ENCODE measurements around the gene ASCC3. TPM values are rescaled to one million over a fixed set of nuclear protein-coding genes. Genes with fewer than 3 reads are reported as not detected.

ASCC3 gene
- total and polyA plus RNA-seq, 2 donors (not counting 3 experiments of a cell fraction or from before 2014, with no cell fraction given), result 15.7 to 57.2 TPM

DNA sequence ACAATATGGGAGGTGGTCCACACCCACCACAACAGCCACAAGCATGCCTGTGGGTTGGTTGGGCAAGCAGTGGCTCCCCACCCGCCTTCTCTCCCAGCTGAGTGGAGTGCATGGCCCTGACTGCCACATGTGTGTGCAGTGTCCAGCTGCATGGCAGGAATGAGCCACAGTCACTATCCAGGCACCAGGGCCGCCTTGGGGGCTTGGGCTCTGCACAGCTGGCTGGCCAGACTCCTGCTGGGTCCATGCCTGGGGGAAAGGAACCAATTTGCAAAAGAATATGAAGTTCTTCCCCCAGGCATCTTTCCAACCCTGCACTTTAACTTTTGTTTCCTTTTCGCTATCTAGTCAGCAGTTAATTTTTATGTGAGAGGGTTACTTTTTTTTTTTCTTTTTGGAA, 11.6 kb upstream of the ASCC3 start:
- H3K9ac ChIP-seq (replicated peaks; ENCODE audit: extremely low read depth, insufficient read depth, low read length), result no peak overlapping the region
- FAIRE-seq (no peak), DNase-seq (ENCODE audit: low read depth, low spot score) (no peak)
- intact Hi-C loops (cut with micrococcal nuclease) (no loop called here), dilution Hi-C loops (cut with MboI; ENCODE audit: extremely low pct_ligation_motif_present, low sequenced_read_pairs) (no loop called here)
- H3K27ac ChIP-seq (ENCODE audit: insufficient read depth, low read depth, low read length), result no peak overlapping the region
- H3K4me2 ChIP-seq (ENCODE audit: insufficient read depth, low read length), result no peak overlapping the region
- no peaks in the 10 kb centered on the region for H3K79me2 ChIP-seq (ENCODE audit: control insufficient read depth, insufficient read depth, low read length)
- no peaks in the 10 kb centered on the region for H3K36me3 ChIP-seq (ENCODE audit: control insufficient read depth in 2 of 2, extremely low read depth in 1 of 2, insufficient read depth in 2 of 2, low read length in 2 of 2)
- H3K9me3 ChIP-seq (replicated peaks; ENCODE audit: control insufficient read depth, insufficient read depth, low read length), result no peaks in the 10 kb centered on the region
- CTCF ChIA-PET, result no interaction called here
- no peaks in the 10 kb centered on the region for H3K4me1 ChIP-seq (ENCODE audit: control insufficient read depth, extremely low read depth, insufficient read depth, low read length)
- H3K27me3 ChIP-seq (ENCODE audit: control insufficient read depth in 2 of 2, insufficient read depth in 2 of 2, low read length in 2 of 2), result no peaks in the 10 kb centered on the region
- H3K4me3 ChIP-seq (replicated peaks in 1 of 3; ENCODE audit: insufficient read depth in 1 of 3, low read depth in 1 of 3, low read length in 3 of 3), result no peak overlapping the region
- no peaks in the 10 kb centered on the region for H3K9me1 ChIP-seq (replicated peaks; ENCODE audit: control insufficient read depth, extremely low read depth, insufficient read depth, low read length)
- no peaks in the 10 kb centered on the region for H4K20me1 ChIP-seq (replicated peaks; ENCODE audit: control insufficient read depth, extremely low read depth, insufficient read depth, low read length)
- POLR2A ChIA-PET, result no interaction called here
- no peak overlapping the region for H2AFZ ChIP-seq (ENCODE audit: low read depth, low read length)
- TF ChIP-seq, protein P1, sequence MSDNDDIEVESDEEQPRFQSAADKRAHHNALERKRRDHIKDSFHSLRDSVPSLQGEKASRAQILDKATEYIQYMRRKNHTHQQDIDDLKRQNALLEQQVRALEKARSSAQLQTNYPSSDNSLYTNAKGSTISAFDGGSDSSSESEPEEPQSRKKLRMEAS (IDR thresholded peaks at IDR 0.05; ENCODE audit: insufficient read depth, insufficient read length), result no peak
- TF ChIP-seq JUN (IDR thresholded peaks at IDR 0.05; ENCODE audit: borderline replicate concordance, insufficient read depth, insufficient read length, low read depth) (no peak), EZH2 (IDR thresholded peaks at IDR 0.05; ENCODE audit: borderline replicate concordance, low read depth, low read length, severe bottlenecking) (no peak), CTCF (IDR thresholded peaks at IDR 0.05; ENCODE audit: extremely low read depth in 1 of 2, insufficient read depth in 1 of 2, low read depth in 1 of 2, low read length in 2 of 2) (no peak), GATA2 (IDR thresholded peaks at IDR 0.05; ENCODE audit: insufficient read depth, insufficient read length, low read depth, low read length) (no peak), POLR2AphosphoS5 (IDR thresholded peaks at IDR 0.05; ENCODE audit: insufficient read depth, low read depth, low read length) (no peak), MYC (IDR thresholded peaks at IDR 0.05; ENCODE audit: low read depth, low read length) (no peak), POLR2A (IDR thresholded peaks at IDR 0.05; ENCODE audit: low read depth, low read length) (no peak), FOS (IDR thresholded peaks at IDR 0.05; ENCODE audit: borderline replicate concordance, insufficient read depth, low read length) (no peak)
- no TSS peak for BruUV-seq (replicated peaks)
